Epithelial cell of prostate (primary cell): Measurements from ENCODE around the gene TMEM219.
"Not testable (repeated sequence)": the region's sequence is repeated elsewhere in the genome, so short reads cannot be mapped to it uniquely, and the experiment has no call there.

Experiments
- DNase-seq: peaks from one replicate; pipeline ENCODE4 v3.0.0-alpha.2; 2011; ENCODE audit warnings: low read depth, low spot score
- H3K27ac ChIP-seq: fragments of 450-650 bp; 2 replicates; pipeline ENCODE4 v1.5.1; 2017; ENCODE audit warnings: mild to moderate bottlenecking

TMEM219 gene

GRCh38 chr16:30009990-30010843 is 48.3 kb downstream of the TMEM219 start:
- no peak for DNase-seq
- no peak overlapping the region for H3K27ac ChIP-seq

- H3K27ac ChIP-seq, result no peak within 1 kb of the TSS
- no peak for DNase-seq
Measured at GRCh38 chr16:30010844-30011713, 49.2 kb downstream of the TMEM219 start, which contains the start of gene DOC2A. TSS of gene DOC2A (minus strand) at chr16:30011027. CDS start at chr16:30010222, 805 bp downstream.

GRCh38 chr16:30011714-30012504 is 50.0 kb downstream of the TMEM219 start:
- DNase-seq, result no peak
- H3K27ac ChIP-seq, result no peak overlapping the region

- not testable (repeated sequence) for DNase-seq, H3K27ac ChIP-seq
Measured at GRCh38 chr16:30012598-30012997, 50.7 kb downstream of the TMEM219 start.

GRCh38 chr16:30015450-30015849 is 53.6 kb downstream of the TMEM219 start:
- not testable (repeated sequence) for H3K27ac ChIP-seq

GRCh38 chr16:30016555-30017276 is 54.8 kb downstream of the TMEM219 start:
- no peak overlapping the region for H3K27ac ChIP-seq
- no peak for DNase-seq

More at GRCh38 chr16:30015450-30015849, 53.6 kb downstream of the TMEM219 start:
- DNase-seq, result not testable (repeated sequence)

GRCh38 chr16:30017277-30017656 is 55.4 kb downstream of the TMEM219 start:
- no peak for DNase-seq
- H3K27ac ChIP-seq, result no peak overlapping the region

- not testable (repeated sequence) for DNase-seq, H3K27ac ChIP-seq
Measured at GRCh38 chr16:30017937-30018336, 56.1 kb downstream of the TMEM219 start.

GRCh38 chr16:30018731-30019158 is 56.9 kb downstream of the TMEM219 start:
- no peak overlapping the region for H3K27ac ChIP-seq
- DNase-seq, result no peak
